ENCODE results near the gene LTB4R.

GRCh38 chr14:24366413-24366720 is 55.1 kb downstream of the LTB4R start:
- TF ChIP-seq CTCF (IDR thresholded peaks at IDR 0.05; ENCODE audit: low read depth, low read length) (no peak), EZH2phosphoT487 (IDR thresholded peaks at IDR 0.05; ENCODE audit: low read depth) (no peak)

Data from OCI-LY3 (cell line).